ENCODE measurements around the gene NKG7.

Gene NKG7

DNA sequence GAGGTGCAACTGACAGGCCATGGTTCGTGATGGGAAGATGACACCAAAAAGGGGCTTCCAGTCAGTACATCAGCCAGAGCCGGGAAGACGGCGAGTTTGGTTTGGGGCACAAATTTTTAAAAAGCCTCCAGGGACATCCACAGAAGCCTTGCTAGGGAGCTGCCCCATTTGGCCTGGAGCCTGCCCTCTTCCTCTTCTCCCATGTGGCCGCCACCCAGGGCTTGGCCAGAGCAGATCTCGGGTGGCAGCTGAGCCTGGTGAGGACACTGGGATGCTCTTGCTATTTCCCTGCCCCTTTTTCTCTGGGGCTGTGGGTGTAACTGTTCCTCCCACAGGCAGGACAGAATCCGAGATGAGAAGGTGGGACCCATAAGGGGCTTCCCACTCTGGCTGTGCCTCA is 14.5 kb downstream of the NKG7 start:
- no peak for ATAC-seq

DNA sequence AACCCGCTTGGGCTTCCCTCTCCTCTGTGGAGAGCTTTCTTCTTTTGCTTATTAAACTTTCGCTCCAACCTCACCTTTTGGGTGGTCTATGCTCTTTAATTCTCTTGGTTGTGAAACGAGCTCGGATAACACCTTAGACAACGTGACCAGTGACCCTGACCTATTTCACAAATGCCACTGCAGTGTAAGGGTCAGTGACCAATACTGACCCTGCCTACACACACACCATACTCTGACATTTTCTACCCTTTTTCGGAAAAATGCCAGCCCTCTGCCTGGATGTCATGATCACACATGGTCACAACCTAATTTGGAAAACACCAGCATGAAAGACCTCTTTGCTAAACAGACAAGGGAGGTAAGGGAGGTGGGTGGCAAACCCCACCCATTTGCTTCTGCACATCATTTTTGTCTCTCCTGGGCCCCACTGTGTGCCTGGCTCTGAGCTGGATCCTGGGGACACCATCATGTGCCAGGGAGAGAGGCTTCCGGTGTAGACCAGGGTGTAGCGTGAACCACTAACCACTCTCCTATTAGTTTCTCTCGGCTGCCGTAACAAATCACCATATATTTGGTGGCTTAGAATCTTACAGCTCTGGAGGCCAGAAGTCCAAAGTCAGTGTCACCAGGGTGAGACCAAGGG is 16.2 kb downstream of the NKG7 start:
- ATAC-seq = no peak

DNA sequence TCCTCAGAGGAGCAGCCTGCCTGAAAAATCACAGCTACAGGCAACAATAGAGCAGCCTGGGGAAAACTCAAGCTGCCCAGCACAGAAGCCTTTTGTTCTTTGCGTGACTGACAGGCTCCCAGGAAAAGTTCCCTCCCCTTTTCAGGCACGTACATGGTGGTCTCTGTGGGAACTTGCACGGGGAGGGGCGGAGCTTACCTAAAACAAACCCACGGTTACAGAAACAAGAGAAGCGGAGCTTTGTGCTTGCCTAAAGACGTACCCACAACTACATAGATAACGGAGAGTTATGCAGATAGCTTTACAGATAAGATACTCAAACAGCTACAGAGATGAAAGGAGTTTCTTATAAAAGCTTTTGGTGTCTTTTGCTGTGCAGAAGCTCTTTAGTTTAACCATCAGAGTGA is 17.7 kb downstream of the NKG7 start:
- ATAC-seq = peak; percentile 56 to 64

DNA sequence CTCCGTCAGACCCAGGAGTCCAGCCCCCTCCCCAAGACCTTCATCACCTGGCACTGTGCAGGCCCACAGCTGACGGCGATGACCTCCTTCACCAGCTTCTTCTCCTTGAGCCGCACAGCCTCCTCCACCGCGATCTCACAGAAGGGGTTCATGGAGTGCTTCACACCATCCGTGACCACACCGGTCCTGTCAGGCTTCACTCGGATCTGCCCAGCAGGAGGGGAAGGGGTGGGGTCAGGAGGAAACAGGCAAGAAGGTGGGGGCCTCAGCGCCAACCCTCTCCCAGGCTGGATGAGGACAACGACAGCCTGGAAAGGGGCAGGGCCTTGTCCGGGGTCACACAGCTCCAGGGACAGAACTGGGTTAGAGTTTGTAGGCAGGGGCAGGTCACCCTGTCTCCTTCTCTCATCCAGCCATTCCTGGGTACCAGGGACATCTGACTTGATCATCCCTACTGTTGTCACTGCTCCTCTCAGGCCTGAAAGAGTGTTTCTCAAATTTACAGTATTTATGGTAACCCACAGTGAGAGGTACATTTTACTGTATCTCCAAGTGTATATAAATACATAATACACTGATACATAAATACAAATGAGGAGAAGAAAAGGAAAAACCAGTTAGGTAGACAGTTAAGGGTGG is 18.2 kb downstream of the NKG7 start:
- no peak for ATAC-seq

DNA sequence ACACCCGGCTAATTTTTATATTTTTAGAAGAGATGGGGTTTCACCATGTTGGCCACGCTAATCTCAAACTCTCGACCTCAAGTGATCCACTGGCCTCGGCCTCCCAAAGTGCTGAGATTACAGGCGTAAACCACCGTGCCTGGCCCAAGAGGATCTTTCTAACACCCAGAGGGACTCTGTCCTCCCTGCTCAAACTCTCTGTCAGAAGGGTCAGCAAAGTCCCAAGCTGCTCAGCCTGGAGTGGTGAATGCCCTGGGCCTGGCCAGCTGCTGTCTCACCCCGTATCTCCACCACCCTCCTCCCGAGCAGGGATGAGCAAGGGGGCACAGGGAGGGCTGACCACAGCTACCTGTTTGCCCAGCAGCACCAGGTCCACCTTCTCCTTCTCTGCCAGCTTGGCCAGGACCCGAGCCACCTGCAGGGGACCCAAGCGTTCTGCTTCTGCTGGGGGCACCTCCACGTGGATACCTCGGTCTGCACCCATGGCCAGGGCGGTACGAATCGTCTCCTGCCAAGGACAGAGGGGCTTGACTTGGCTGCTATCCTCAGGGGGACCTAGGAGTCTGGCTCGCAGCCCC is 19.6 kb downstream of the NKG7 start:
- no peak for ATAC-seq

DNA sequence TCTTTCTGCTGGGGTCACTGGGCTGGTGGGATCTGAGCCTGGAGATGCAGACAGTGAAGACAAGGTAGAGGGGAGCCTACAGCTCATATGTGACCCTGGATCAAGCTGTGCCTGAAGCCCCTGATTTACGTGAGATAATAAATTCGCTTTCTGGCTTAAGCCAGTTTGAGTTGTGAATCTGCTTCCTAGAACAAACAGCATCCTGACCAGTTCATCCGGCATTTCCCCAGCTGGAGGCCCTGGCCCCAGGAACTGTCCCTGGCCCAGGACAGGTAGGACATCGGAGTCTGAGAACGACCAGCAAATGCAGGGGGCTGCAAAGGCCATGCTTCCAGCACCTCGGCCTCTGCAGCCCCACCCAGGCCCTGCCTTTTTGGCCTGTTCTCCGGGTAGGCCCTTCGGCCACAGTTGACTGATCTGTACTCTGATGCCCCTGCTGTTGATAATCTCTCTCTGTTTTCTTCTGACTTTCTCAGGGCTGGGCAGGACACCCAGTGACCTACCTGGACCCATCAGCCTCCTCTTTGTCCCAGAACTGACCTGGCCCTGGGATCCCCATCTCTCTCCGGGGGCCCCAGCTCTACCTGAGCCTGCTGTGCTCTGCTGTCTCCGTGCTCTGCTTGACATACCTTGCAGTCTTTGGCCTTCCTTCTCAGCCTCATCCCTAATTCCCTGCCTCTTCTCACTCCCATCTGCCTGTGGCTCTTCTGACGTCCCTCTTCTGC is 21.0 kb downstream of the NKG7 start:
- ATAC-seq = no peak

DNA sequence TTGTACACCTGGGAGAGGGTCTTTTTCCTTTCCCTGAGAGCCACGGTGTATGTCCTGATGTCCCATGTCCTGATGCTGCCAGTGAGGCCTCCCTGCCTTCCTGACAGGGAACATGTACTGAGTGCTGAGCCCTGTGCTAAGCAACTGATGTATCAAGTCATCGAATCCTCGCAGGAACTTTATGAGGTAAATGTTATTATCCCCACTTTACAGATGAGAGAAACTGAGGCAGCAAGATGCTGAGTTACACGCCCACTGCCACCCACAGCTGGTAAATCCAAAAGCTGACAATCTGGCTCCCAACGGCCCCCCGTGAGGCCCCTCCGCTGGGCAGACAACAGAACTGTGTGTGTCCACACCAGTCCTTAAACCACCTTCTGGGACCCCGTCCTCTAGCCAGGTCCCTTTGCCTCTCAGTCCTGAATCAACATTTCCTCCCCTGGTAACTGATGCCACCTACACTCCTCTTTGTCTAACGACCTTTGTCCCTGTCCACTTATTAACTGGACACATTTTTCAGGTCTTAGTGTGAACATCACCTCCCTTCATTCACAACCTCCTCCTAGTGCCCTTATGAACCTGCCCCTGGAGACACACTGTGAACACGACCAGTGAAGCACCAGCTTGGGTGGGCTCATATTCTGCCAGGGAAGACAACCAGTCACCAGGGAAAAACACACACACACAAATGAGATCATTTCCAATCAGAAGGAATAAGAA is 25.1 kb downstream of the NKG7 start:
- no peak for ATAC-seq

DNA sequence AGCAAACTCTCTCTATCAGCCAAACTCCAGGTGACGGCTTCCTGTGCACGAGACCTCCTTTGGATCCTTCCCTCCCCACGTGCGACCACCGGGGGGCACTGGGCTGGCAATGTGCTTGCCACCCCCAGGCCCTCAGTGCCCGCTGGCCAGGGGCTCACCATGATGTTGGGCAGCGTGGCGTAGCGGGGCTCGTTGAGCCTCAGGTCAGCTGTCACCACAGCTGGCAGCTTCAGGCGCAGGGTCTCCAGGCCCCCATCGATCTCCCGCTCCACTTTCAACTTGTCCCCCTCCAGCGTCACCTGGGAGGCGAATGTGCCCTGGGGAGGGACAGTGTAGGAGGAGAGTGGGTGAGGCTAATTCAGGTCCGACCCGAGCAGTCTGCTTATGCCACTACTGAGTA is 25.7 kb downstream of the NKG7 start:
- no peak for ATAC-seq

DNA sequence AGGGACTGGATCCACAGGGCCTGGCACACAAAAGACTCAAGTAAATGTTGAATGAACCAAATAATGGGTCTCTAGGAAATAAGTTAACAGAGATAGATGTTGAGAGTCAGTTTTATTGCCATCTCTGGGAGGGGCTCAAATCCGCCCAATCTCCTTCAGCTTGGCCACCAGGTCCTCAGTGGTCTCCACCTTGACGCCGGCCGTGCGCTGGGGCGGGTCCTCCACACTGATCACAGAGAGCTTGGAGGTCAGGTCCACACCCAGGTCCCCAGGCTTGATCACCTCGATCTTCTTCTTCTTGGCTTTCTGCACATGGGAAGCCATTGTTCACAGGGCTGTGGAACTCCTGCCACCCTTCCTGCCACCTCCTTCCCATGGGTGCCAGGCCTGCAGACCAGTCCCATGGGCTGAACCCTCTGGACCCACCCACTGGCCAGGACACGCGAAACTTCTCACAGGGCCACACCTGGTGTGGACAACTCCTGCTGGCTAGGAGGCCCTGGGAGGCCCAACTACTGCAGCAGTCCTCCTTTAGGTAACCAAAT is 27.3 kb downstream of the NKG7 start:
- no peak for ATAC-seq

DNA sequence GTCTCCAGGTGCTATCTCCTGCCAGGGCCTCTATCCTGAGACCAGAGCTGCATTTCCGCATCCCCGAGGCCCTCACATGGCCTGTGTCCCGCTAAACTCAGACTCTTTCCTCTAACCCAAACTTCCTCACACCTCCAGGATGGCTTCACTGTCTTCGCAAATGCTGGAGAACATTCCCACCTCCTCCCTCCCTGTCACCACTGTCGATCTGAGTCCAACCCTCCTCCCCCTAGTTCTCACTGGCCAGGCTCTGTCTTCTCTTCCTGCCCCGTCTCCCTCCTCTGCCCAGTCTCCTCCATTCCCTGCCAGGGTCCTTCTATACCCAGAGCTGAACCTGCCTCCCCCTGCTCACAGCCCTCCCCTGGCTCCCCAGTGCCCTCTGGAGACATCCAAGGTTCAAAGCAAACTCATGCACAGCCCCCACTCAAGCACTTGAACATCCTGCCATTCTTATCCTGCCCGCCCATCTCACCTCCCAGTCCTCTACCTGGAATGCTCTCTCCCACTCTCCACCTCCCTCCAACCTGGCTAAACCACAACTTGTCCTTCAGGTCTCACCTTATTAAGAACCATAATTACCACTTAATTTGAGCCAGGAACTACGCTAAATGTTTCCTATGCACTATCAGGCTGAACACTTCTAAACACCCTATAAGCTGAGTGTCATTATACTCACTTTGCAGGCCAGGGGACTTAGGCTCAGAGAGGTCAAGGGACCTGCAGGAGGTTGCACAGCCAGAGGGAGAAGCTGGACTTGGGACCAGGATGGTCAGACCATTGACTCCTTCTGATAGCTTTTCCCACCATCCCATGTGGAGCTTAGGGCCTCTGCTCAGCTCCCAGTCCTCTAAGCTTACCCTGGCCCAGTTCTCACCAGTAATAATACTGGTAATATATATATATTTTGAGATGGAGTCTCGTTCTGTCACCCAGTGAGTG is 29.6 kb downstream of the NKG7 start:
- no peak for ATAC-seq

DNA sequence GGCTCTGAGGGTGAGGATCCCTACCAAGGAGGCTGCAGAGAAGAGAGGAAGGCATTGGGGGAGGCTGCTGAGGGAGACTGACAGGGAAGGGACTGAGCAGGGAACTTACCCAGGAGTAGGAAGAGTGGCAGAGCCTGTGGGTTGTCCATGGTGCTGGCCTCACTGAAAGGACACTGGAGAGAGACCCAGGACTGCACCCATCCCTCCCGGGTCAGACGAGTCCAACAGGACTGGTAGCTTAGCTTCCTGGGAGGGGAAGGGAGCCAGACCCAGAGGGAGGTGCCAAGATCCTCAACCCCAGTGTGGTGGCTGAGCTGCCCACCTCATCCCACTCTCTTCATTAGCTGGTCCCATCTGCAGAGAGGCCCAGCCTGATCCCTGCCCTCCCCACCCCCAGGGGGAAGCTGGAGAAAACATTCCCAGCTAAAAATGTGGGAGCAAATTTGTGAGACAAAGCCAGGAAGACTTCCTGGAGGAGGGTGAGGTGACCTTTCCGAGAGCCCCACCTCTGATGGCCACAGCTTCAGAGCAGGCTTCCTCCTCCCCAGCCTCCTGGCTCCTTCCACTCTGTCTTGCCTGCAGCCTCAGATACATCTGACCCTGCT is 30.4 kb downstream of the NKG7 start, which contains the start of gene VSIG10L:
Gene VSIG10L (minus strand): TSS at position 164 of the 605 bp plus-strand sequence. CDS start 15 bp downstream, at position 149.
- ATAC-seq = no peak

DNA sequence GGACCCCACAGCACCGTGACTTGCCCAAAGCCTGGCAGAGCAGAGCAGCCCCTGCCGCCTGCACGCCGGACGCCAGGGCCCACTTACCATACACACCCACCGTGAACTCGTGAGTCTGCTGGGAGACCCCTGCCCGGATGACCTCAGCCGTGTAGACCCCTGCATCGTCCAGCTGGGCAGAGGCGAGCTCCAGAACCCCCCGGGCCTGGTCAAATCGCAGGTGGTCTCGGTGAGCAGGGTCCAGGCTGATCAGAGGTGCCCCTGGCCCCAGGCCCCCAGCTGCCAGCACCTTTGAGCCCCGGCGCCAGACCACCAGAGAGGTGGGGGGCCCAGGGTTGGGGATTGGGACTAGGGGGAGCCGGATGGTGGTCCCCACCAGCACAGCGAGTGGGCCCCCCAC is 31.4 kb downstream of the NKG7 start:
- ATAC-seq = no peak

DNA sequence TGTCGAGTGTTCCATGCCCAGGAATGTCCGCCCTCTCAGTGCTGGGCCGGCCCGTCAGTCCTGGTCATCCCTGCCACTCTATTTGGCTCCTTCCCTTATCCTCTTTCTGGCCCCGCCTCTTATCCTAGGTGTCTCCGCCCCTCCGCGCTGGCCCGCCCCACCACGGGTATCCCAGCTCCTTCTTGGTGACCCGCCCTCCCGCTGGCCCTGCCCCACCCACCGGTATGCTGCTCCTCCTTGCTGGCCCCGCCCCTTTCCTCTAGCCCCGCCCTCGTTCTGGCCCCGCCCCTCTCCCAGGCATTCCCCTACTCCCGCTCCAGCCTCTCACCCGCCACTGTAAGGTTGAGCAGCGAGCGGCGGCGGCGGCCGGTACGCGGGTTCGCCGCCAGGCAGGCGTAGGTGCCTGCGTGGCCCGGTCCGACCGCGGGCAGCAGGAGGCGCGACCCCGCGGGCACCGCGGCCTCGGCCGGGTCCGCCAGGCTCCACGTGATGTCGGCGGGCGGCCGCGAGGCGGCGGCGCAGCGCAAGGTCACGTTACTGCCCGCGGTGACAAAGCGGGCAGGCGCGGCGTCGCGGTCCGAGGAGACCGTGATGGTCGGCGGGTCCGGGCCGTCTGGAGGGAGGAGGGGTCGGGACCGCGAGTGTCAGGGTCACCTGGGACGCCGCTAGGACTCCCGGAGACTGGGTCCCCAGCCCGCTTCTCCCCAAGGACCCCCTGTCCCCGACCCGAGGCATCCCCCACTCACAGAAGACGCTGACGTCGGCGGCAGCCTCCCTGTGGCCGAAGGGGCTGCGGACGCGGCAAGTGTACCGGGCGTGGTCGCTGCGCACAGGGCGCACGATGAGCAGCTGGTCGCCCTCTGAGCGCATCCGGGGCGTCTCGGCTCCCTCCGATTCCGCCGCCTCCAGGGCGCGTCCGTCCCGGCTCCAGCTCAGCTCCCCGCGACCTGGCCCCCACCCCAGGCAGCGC is 32.5 kb downstream of the NKG7 start:
- ATAC-seq = peak; percentile 72 to 78

DNA sequence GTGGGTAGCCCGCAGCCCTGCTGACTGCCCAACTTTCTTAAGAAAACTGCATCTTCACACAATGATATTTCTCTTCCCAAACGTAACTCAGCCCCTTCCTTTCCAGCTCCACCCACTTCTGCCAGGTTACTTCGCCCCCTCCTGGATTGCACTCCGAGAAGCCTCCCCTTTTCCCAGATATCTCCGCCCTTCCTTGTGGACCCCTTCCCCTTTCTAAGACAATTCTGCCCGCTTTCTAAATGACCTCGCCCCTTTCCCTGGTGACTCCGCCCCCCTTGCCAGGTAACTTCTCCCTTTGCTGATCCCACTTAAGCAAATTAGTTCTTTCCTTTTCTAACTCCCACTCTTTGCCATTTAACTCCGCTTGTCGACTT is 33.2 kb downstream of the NKG7 start:
- peak in 1 of 2 donors; percentile 0 for ATAC-seq

DNA sequence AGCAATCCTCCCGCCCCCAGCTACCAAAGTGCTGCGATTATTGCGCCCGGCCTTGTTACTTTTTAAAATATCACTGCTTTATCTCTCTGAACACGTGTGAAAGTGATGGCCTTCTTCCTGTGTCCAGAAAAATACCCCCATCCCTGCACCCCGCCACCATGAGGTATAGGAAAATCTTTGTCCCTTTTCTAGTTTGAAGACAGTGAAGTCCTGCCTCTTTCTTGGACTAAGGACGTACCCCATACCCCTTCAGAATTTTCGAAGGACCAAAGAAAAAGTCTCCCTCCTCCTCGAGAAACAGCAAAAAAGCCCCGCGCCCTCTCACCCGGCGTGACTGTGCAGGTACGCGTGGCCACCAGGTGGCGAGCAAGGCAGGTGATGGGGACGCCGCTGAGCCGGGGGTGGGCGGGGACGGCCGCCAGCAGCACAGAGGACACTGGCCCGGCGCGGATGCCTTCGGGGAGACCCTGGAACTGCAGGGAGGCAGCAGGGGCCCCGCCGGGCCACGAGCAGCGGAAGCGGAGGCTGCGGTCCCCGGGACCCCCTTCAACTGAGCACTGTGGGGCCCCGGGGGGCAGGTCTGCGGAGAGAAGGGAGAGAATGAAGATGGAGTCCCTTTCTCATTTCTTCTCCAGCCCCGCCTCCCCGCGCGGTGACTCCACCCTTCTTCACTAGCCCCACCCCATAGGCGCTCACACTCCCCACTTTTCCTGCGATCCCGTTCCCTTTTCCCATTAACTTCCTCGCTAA is 33.7 kb downstream of the NKG7 start:
- peak; percentile 73 to 80 for ATAC-seq

DNA sequence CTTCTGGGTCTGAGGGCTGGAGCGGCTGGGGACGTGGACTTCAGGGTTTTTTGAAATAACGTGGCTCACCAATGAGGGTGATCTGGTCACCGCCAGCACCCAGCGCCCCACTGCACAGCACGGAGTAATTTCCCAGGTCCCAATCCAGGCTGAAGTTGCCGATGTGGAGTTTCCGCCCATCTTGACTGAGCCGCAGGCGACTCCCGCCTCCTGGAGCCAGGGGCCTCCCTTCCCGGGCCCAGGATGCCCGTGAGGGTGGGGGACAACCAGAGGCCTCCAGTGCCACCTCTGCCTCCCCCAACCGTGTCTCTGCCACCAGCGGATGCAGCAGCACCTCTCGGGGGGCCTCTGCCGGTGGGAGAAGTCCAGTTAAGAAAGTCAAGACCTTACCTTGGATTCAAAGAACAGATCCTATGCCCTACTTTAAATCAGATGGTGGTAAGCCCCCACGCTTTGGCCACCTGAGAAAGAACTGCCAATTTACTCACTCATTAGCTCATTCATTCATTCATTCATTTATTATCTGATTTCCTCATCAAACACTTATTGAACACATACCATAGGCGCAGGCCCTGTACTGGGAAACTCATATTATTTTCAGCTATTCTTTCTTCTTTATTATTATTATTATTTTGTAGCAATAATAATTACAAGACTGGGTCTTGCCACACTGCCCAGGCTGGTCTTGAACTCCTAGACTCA is 34.4 kb downstream of the NKG7 start:
- ATAC-seq = no peak

DNA sequence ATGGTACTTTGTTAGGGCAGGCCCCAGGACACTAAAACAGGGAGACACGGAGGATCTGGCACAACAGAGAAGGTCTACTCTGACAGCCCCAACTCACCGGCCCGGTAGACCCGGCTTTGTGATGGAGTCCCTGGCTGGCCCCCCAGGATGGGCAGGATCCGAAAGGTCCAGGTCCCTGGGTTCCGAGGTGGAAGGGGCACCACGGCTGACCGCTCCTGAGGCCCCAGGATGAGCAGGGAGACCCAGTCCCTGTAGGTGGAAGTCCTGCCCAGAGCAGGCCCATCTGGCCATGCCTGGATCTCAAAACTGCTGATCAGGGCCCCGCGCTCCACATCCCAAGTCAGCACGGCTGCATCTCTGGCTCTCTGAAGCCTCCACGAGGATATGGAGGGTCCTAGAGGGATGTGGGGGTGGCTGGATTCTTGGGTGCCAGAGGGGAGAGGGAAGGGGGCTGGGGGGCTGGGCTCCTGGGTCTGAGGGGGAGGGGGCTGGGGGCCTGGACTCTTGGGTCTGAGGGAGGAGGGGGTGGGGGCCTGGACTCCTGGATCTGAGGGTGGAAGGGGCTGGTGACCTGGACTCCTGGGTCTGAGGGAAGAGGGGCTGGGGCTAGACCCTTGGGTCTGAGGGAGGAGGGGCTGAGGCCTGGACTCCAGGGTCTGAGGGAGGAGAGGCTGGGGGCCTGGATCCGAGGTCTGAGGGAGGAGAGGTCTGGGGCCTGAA is 35.2 kb downstream of the NKG7 start:
- ATAC-seq = no peak

Data from activated CD4-positive, CD25-positive, alpha-beta regulatory T cell treated with anti-CD3 and anti-CD28 coated beads, Interleukin-2, amount 50 U/mL, for 24 hours (primary cell).